Muscle layer of duodenum (tissue), 2 donors: ENCODE results near the gene PRRG3.

Experiments
- H3K27ac ChIP-seq: one replicate; pipeline ENCODE4 v1.7.0; 2013; ENCODE audit warnings: mild to moderate bottlenecking, low read length
- H3K27me3 ChIP-seq: one replicate; pipeline ENCODE4 v1.7.0; 2013; ENCODE audit warnings: low read depth, mild to moderate bottlenecking, control low read depth, low read length
- H3K36me3 ChIP-seq, 2 donors: one replicate each; pipeline ENCODE4 v1.7.0; 2013; ENCODE audit warnings: low read length in 2 of 2, control low read depth in 1 of 2, mild to moderate bottlenecking in 1 of 2; ENCODE audit not compliant: insufficient read depth in 2 of 2, control insufficient read depth in 1 of 2
- H3K4me1 ChIP-seq, 2 donors: one replicate each; pipeline ENCODE4 v1.7.0; 2013; ENCODE audit warnings: low read length in 2 of 2, mild to moderate bottlenecking in 2 of 2, control low read depth in 1 of 2, moderate library complexity in 1 of 2; ENCODE audit not compliant: insufficient read depth in 2 of 2, control insufficient read depth in 1 of 2
- H3K4me3 ChIP-seq, 2 donors: one replicate each; pipeline ENCODE4 v1.7.0; 2013; ENCODE audit warnings: low read length in 2 of 2, low read depth in 1 of 2, mild to moderate bottlenecking in 1 of 2
- H3K9me3 ChIP-seq, 2 donors: one replicate each; pipeline ENCODE4 v1.7.0; 2013; ENCODE audit warnings: low read length in 2 of 2, control low read depth in 1 of 2, mild to moderate bottlenecking in 1 of 2; ENCODE audit not compliant: control insufficient read depth in 1 of 2
- donor health status: healthy.

Gene PRRG3

DNA sequence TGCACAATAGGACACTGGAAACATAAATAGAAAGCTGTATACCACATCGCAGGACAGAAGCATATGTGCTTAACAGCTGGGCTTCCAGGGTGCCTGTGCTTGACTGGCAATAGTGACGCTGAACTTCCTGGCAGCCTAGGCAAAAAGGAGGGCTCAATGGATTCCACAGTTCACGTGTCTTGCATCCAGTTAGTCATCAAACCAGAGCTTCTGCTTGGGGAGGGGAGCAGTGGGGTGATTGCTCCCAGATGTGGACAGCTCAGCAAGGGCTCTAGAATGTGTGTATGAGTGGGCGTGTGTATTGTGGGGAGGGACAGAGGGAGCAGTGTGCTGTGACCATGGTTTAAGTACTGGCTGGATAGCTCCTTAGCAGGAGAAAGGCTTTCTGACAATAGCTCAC lies 2.3 kb downstream of the PRRG3 start:
- Histone ChIP-seq H3K36me3 (no peaks in the 10 kb centered on the region), H3K4me3 (no peak overlapping the region), H3K27ac (no peak overlapping the region), H3K4me1 (no peaks in the 10 kb centered on the region), H3K9me3 (no peaks in the 10 kb centered on the region), H3K27me3 (no peaks in the 10 kb centered on the region)

GRCh38 chrX:151698485-151698884 lies 3.2 kb downstream of the PRRG3 start:
- Histone ChIP-seq H3K9me3 (no peaks in the 10 kb centered on the region), H3K4me1 (no peaks in the 10 kb centered on the region), H3K27me3 (no peaks in the 10 kb centered on the region), H3K4me3 (no peak overlapping the region), H3K27ac (no peak overlapping the region), H3K36me3 (no peaks in the 10 kb centered on the region)

GRCh38 chrX:151699746-151700145 lies 4.5 kb downstream of the PRRG3 start:
- Histone ChIP-seq H3K27me3 (no peaks in the 10 kb centered on the region), H3K36me3 (no peaks in the 10 kb centered on the region), H3K27ac (no peak overlapping the region), H3K9me3 (no peaks in the 10 kb centered on the region), H3K4me3 (no peak overlapping the region), H3K4me1 (no peaks in the 10 kb centered on the region)

GRCh38 chrX:151700581-151700980 lies 5.3 kb downstream of the PRRG3 start:
- Histone ChIP-seq H3K27ac (no peak overlapping the region), H3K9me3 (no peaks in the 10 kb centered on the region), H3K27me3 (no peaks in the 10 kb centered on the region), H3K36me3 (no peaks in the 10 kb centered on the region), H3K4me3 (no peak overlapping the region), H3K4me1 (no peaks in the 10 kb centered on the region)

- Histone ChIP-seq H3K36me3 (no peaks in the 10 kb centered on the region), H3K4me1 (no peaks in the 10 kb centered on the region), H3K27me3 (no peaks in the 10 kb centered on the region), H3K4me3 (no peak overlapping the region), H3K9me3 (no peaks in the 10 kb centered on the region), H3K27ac (no peak overlapping the region)
Measured at GRCh38 chrX:151701071-151701470, 5.8 kb downstream of the PRRG3 start.

- Histone ChIP-seq H3K9me3 (no peaks in the 10 kb centered on the region), H3K4me1 (no peaks in the 10 kb centered on the region), H3K27me3 (no peaks in the 10 kb centered on the region), H3K36me3 (no peaks in the 10 kb centered on the region), H3K27ac (no peak overlapping the region), H3K4me3 (no peak overlapping the region)
Measured at GRCh38 chrX:151701531-151701930, 6.3 kb downstream of the PRRG3 start.

DNA sequence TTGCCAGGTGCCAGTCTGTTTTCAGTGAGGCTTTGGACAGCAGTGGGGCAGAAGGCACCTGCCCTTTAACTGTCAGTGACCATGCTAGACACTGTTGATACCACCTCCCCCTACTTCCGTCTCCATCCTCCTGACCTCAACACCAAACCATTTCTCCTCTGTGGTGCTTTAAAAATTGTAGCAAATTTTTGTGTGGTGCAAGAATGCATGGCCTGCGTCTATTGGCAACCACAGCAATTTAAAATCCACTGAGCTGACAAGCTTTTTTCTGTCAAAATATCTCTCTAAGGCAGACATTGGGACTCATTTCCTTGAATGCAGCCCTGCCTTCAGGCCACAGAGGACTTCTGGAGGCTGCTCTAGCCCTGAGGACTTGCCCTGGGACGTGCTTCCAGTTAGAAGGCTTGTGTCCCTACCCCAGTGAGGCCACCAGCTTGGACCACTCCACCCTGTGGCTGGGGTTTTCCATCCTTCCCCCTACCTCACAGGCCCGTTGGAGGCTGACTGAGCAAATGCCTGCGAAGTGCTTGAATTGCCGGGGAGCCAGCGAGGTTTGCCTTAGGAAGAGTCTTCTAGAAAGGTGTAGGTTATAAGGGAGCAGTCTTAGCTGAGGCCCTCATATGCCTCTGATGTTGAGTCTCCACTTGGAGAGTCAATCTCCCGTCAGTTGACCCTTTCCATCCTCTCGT lies 6.9 kb downstream of the PRRG3 start:
- no peak overlapping the region for H3K4me3 ChIP-seq
- H3K27ac ChIP-seq = no peak overlapping the region
- no peaks in the 10 kb centered on the region for H3K27me3 ChIP-seq
- no peaks in the 10 kb centered on the region for H3K9me3 ChIP-seq
- no peaks in the 10 kb centered on the region for H3K4me1 ChIP-seq
- no peaks in the 10 kb centered on the region for H3K36me3 ChIP-seq

DNA sequence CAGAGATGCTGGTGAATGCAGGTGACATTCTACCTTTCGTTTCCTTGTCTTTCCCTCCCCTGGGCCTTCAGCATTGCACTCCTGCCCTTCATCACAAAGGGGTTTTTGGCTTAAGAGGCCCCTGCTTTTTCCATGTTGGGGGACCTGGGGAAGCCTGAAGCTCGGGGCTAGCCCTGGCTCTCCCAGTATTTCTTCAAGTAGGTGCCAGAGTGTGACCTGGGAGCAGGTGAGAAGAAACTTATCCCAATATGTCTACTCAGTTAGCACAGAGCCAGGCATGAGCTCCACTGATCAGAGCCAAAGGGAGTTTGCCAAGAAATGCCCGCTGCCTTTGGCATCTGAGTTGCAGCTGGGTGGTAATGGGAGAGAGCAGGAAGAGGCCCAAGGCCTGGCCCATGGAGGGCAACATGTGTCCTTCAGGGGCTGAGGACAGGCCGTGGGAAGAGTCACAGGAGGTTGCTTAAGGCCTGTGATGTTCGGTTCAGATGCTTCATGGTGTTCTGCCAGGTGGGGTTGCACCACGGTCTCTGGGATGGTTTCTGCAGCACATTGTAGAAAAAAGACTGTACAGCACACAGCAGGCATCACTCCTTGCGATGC lies 7.6 kb downstream of the PRRG3 start:
- no peak overlapping the region for H3K27ac ChIP-seq
- no peaks in the 10 kb centered on the region for H3K27me3 ChIP-seq
- no peak overlapping the region for H3K4me3 ChIP-seq
- H3K4me1 ChIP-seq = no peaks in the 10 kb centered on the region
- H3K36me3 ChIP-seq = no peaks in the 10 kb centered on the region
- H3K9me3 ChIP-seq = no peaks in the 10 kb centered on the region

DNA sequence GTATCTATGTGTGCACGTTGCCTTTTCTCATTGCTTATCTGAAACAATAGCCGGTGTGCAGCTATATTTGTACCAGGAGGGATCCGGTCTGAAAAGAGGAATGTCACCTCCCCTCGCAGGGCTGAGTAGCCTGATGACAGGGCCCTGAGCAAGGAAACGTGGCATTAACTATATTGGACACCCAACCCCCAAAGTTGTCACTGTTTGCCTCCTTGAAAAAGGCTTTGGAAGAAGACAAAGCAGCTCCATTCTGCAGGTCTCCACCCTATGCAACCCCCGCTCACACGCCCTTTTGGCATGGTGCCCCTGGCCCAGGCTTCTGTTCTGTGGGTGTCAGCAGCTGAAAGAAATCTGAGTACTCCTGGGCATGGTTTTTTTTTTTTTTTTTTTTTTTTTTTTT lies 8.2 kb downstream of the PRRG3 start:
- H3K4me3 ChIP-seq = no peak overlapping the region
- H3K27me3 ChIP-seq = no peaks in the 10 kb centered on the region
- H3K36me3 ChIP-seq = no peaks in the 10 kb centered on the region
- H3K27ac ChIP-seq = no peak overlapping the region
- no peaks in the 10 kb centered on the region for H3K4me1 ChIP-seq
- H3K9me3 ChIP-seq = no peaks in the 10 kb centered on the region

- Histone ChIP-seq H3K36me3 (no peaks in the 10 kb centered on the region), H3K27ac (no peak overlapping the region), H3K27me3 (no peaks in the 10 kb centered on the region), H3K4me3 (no peak overlapping the region), H3K4me1 (no peaks in the 10 kb centered on the region), H3K9me3 (no peaks in the 10 kb centered on the region)
Measured at GRCh38 chrX:151704041-151704663, 8.9 kb downstream of the PRRG3 start.

DNA sequence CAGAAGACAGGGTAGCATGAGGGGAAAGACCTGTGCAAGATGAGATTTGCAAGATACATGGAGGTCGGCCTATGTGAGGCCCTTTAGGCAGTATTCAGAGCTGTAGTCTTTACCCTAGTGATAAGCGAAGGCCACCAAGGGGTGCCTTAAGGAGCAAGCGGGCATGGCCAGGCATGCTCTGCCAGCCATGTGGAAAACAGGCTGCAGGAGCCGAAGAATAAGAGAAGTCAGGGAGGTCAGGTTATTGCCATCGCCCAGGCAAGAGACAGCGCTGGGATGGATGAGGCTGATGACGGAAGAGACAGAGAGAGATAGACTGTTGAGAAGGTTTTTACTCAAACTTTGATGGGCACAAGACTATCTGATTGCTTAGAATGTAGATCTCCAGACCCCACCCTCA lies 13.6 kb downstream of the PRRG3 start:
- Histone ChIP-seq H3K4me1 (no peaks in the 10 kb centered on the region), H3K36me3 (no peaks in the 10 kb centered on the region), H3K9me3 (no peaks in the 10 kb centered on the region), H3K4me3 (no peak overlapping the region), H3K27ac (no peak overlapping the region), H3K27me3 (no peaks in the 10 kb centered on the region)
